ENCODE data around the gene CMTM5.

The CMTM5 gene

GRCh38 chr14:23376482-23377197 is at the start of gene CMTM5:
Gene CMTM5, plus strand, starts transcription at chr14:23377046. Its CDS starts 206 bp downstream, at chr14:23377252.
- H3K4me3 ChIP-seq (replicated peaks; ENCODE audit: low read depth, low read length), result no peak within 1 kb of the TSS
- DNase-seq (ENCODE audit: low read depth), result no peak
- TF ChIP-seq, protein P1, sequence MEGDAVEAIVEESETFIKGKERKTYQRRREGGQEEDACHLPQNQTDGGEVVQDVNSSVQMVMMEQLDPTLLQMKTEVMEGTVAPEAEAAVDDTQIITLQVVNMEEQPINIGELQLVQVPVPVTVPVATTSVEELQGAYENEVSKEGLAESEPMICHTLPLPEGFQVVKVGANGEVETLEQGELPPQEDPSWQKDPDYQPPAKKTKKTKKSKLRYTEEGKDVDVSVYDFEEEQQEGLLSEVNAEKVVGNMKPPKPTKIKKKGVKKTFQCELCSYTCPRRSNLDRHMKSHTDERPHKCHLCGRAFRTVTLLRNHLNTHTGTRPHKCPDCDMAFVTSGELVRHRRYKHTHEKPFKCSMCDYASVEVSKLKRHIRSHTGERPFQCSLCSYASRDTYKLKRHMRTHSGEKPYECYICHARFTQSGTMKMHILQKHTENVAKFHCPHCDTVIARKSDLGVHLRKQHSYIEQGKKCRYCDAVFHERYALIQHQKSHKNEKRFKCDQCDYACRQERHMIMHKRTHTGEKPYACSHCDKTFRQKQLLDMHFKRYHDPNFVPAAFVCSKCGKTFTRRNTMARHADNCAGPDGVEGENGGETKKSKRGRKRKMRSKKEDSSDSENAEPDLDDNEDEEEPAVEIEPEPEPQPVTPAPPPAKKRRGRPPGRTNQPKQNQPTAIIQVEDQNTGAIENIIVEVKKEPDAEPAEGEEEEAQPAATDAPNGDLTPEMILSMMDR (IDR thresholded peaks at IDR 0.05; ENCODE audit: low read length, missing control alignments), result no peak

- TF ChIP-seq, protein P1 (IDR thresholded peaks at IDR 0.05; ENCODE audit: low read length, missing control alignments), result peak; percentile 91
- no peak overlapping the region for H3K4me3 ChIP-seq (replicated peaks; ENCODE audit: low read depth, low read length)
- DNase-seq (ENCODE audit: low read depth), result peak; percentile 86
These were observed 48.7 kb upstream of the CMTM5 start for GRCh38 chr14:23327947-23328744.

DNA sequence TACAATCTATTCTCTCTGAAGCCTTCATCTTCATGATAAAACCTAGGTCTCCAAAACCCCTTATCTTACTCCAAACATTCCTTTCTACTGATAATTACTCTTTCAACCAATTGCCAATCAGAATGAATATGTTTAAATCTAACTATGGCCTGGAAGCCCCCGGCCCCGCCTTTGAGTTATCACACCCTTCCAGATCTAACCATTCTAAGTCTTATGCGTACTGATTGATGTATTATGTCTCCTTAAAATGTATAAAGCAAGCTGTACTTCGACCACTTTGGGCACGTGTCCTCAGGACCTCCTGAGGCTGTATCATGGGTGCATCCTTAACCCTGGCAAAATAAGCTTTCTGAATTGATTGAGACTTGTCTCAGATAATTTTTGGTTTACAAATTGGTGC is 41.2 kb upstream of the CMTM5 start:
- H3K4me3 ChIP-seq (replicated peaks; ENCODE audit: low read depth, low read length), result no peak overlapping the region
- DNase-seq (ENCODE audit: low read depth), result no peak
- TF ChIP-seq, protein P1 (IDR thresholded peaks at IDR 0.05; ENCODE audit: low read length, missing control alignments), result no peak

DNA sequence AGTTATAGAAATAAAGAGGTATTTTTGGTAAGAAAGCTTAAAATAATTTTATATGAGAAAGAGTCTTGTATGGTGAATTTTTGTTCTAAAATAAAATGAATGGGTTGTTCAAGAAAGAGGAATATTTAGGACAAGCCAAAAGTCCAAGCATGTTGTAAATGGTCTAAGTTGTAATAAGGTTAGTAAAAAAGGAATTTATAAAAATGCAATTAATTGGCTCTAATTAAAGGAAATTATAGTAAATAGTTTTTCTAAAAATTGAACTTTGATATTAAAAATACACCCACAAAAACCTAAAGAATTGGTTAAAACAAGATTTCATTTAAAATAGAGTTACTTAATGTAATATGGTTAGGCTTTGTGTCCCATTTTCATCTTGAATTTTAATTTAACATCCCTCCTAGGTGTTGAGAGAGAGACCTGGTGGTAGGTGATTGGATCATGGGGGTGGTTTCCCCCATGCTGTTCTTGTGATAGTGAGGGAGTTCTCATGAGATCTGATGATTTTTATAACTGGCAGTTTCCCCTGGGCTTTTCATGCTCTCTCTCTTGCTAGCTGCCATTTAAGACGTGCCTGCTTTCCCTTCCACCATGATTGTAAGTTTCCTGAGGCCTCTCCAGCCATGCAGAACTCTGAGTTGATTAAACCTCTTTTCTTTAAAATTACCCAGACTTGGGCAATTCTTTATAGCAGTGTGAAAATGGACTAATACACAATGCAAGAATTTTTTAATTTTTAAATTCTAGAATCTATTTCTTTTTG is 37.2 kb upstream of the CMTM5 start:
- DNase-seq (ENCODE audit: low read depth), result no peak
- TF ChIP-seq, protein P1 (IDR thresholded peaks at IDR 0.05; ENCODE audit: low read length, missing control alignments), result no peak
- no peak overlapping the region for H3K4me3 ChIP-seq (replicated peaks; ENCODE audit: low read depth, low read length)

- no peak overlapping the region for H3K4me3 ChIP-seq (replicated peaks; ENCODE audit: low read depth, low read length)
- TF ChIP-seq, protein P1 (IDR thresholded peaks at IDR 0.05; ENCODE audit: low read length, missing control alignments), result no peak
- no peak for DNase-seq (ENCODE audit: low read depth)
These were observed 32.4 kb upstream of the CMTM5 start for GRCh38 chr14:23344481-23344880.

- DNase-seq (ENCODE audit: low read depth), result no peak
- TF ChIP-seq, protein P1 (IDR thresholded peaks at IDR 0.05; ENCODE audit: low read length, missing control alignments), result no peak
These were observed 30.7 kb upstream of the CMTM5 start for GRCh38 chr14:23345987-23346692.

More at GRCh38 chr14:23345987-23346692, 30.7 kb upstream of the CMTM5 start:
- H3K4me3 ChIP-seq (replicated peaks; ENCODE audit: low read depth, low read length), result no peak overlapping the region
